ENCODE results near the gene GRIN2D. TPM values are rescaled to one million over a fixed set of nuclear protein-coding genes. Genes with fewer than 3 reads are reported as not detected.
A peak's percentile ranks its signal among the peaks of the same experiment; 100 is the strongest.

The GRIN2D gene
- total RNA-seq, 2 experiments from 2014 or later = 0.13 to 0.18 TPM

- H3K9me3 Mint-ChIP-seq = no peaks in the 10 kb centered on the region
- intact Hi-C loops (cut with micrococcal nuclease) = loop anchor here (10.0 kb wide), 1 partner anchor 101 kb away; the partner anchor contains the start of gene CYTH2
- ChIA-PET CTCF (interaction anchor here (0.8 to 3.1 kb wide), 10 partner anchors 12 to 281 kb away, joined by 3 to 25 read pairs (median 5); partner anchors contain the start of genes GRIN2D and KDELR1), POLR2A (interaction anchor here (0.8 to 1.6 kb wide), 13 partner anchors 9 to 255 kb away, joined by 3 to 7 read pairs (median 3); partner anchors contain the start of genes KDELR1, RPL18 and SPHK2)
- peak within 1 kb of the TSS; percentile 96 for H3K27ac Mint-ChIP-seq
- H3K36me3 Mint-ChIP-seq (ENCODE audit: low read depth) = peaks cover 2% of the 10 kb centered on the region
- DNase-seq = peak; percentile 97
- ATAC-seq = peak; percentile 91
- H3K4me3 Mint-ChIP-seq = peak within 1 kb of the TSS; percentile 86
- H3K4me1 Mint-ChIP-seq (ENCODE audit: low read depth) = peaks cover 10% of the 10 kb centered on the region
- TF ChIP-seq CTCF (IDR thresholded peaks at IDR 0.05) = no peak
- H3K27me3 Mint-ChIP-seq = no peaks in the 10 kb centered on the region
These were observed 29.5 kb upstream of the GRIN2D start, which contains the start of the genes SYNGR4 and TMEM143 for GRCh38 chr19:48363810-48364597. SYNGR4 (plus strand) TSS chr19:48364367; CDS start chr19:48365843, 1,476 bp downstream. TMEM143 (minus strand) TSS chr19:48363940; CDS start chr19:48363920, 20 bp downstream.

- Mint-ChIP-seq H3K27me3 (no peaks in the 10 kb centered on the region), H3K4me1 (ENCODE audit: low read depth) (peaks cover 10% of the 10 kb centered on the region), H3K36me3 (ENCODE audit: low read depth) (peaks cover under 1% of the 10 kb centered on the region), H3K27ac (peak overlapping the region; percentile 96), H3K4me3 (peak overlapping the region; percentile 86), H3K9me3 (no peaks in the 10 kb centered on the region)
- POLR2A ChIA-PET = interaction anchor here (0.8 to 1.6 kb wide), 10 partner anchors 9 to 254 kb away, joined by 3 to 7 read pairs (median 3); partner anchors contain the start of genes KDELR1, RPL18 and SPHK2
- TF ChIP-seq CTCF (IDR thresholded peaks at IDR 0.05) = no peak
- DNase-seq (no peak), ATAC-seq (no peak)
- CTCF ChIA-PET = interaction anchor here (1.3 to 3.1 kb wide), 3 partner anchors 14 to 43 kb away, joined by 6 to 25 read pairs (median 8); partner anchors contain the start of gene KDELR1
- intact Hi-C loops (cut with micrococcal nuclease) = loop anchor here (10.0 kb wide), 1 partner anchor 100 kb away; the partner anchor contains the start of gene CYTH2
These were observed 28.7 kb upstream of the GRIN2D start for GRCh38 chr19:48364598-48365348.

GRCh38 chr19:48365602-48366001, 27.9 kb upstream of the GRIN2D start:
- intact Hi-C loops (cut with micrococcal nuclease) = loop anchor here (10.0 kb wide), 1 partner anchor 99 kb away; the partner anchor contains the start of gene CYTH2
- ChIA-PET CTCF (no interaction called here), POLR2A (interaction anchor here (0.6 to 1.2 kb wide), 2 partner anchors 14 to 32 kb away, joined by 3 to 4 read pairs; no protein-coding TSS in a partner anchor)
- ATAC-seq (no peak), DNase-seq (no peak)
- no peaks in the 10 kb centered on the region for H3K9me3 Mint-ChIP-seq
- no peak overlapping the region for H3K4me3 Mint-ChIP-seq
- H3K27ac Mint-ChIP-seq = no peak overlapping the region
- TF ChIP-seq CTCF (IDR thresholded peaks at IDR 0.05) = no peak
- no peaks in the 10 kb centered on the region for H3K36me3 Mint-ChIP-seq (ENCODE audit: low read depth)
- no peaks in the 10 kb centered on the region for H3K27me3 Mint-ChIP-seq
- H3K4me1 Mint-ChIP-seq (ENCODE audit: low read depth) = peaks cover 10% of the 10 kb centered on the region

GRCh38 chr19:48367855-48368254, 25.6 kb upstream of the GRIN2D start:
- DNase-seq (no peak), ATAC-seq (no peak)
- intact Hi-C loops (cut with micrococcal nuclease) = loop anchor here (10.0 kb wide), 1 partner anchor 97 kb away; the partner anchor contains the start of gene CYTH2
- TF ChIP-seq CTCF (IDR thresholded peaks at IDR 0.05) = no peak
- CTCF ChIA-PET = interaction anchor here (0.9 kb wide), 1 partner anchor 23 kb away, joined by 3 read pairs; the partner anchor contains the start of gene KDELR1
- Mint-ChIP-seq H3K4me1 (ENCODE audit: low read depth) (peaks cover 7% of the 10 kb centered on the region), H3K27ac (no peak overlapping the region), H3K4me3 (no peak overlapping the region), H3K9me3 (no peaks in the 10 kb centered on the region), H3K27me3 (no peaks in the 10 kb centered on the region), H3K36me3 (ENCODE audit: low read depth) (no peaks in the 10 kb centered on the region)
- POLR2A ChIA-PET = no interaction called here

Measured in activated CD8-positive, alpha-beta T cell treated with anti-CD3 and anti-CD28 coated beads for 36 hours (primary cell).